ENCODE results near the gene PBLD. TPM values are rescaled to one million over a fixed set of nuclear protein-coding genes. Genes with fewer than 3 reads are reported as not detected.

PBLD gene
- total RNA-seq, 4 donors from 2014 or later, result 5.0 to 12.3 (median 6.4) TPM

- 55 to 70% methylated on average over 2 of the region's 2 CpGs for WGBS, 2 donors
- peaks cover 19 to 34% of the 10 kb centered on the region in 2 donors for H3K36me3 ChIP-seq
Measured at GRCh38 chr10:68348265-68348741, 15.6 kb upstream of the PBLD start.

GRCh38 chr10:68346774-68347173 lies 14.0 kb upstream of the PBLD start:
- H3K4me3 ChIP-seq (replicated peaks in 1 of 3), result no peak overlapping the region
- H3K36me3 ChIP-seq, result peaks cover 19 to 38% of the 10 kb centered on the region in 2 donors
- intact Hi-C loops (cut with DNase I), result no loop called here
- no peaks in the 10 kb centered on the region for H3K9me3 ChIP-seq
- no peak overlapping the region for H3K27ac ChIP-seq
- no peak for TF ChIP-seq CTCF (IDR thresholded peaks at IDR 0.05)
- no peak for TF ChIP-seq POLR2A (IDR thresholded peaks at IDR 0.05)
- no peaks in the 10 kb centered on the region for H3K27me3 ChIP-seq
- H3K4me1 ChIP-seq, result no peaks in the 10 kb centered on the region
- WGBS, 2 donors, result 90 to 95% methylated on average over 4 of the region's 4 CpGs
- DNase-seq, result no peak

More at GRCh38 chr10:68348265-68348741, 15.6 kb upstream of the PBLD start:
- TF ChIP-seq POLR2A (IDR thresholded peaks at IDR 0.05), result no peak
- TF ChIP-seq CTCF (IDR thresholded peaks at IDR 0.05), result peak; percentile 19 to 66 (median 46)
- Histone ChIP-seq H3K27me3 (no peaks in the 10 kb centered on the region), H3K4me3 (replicated peaks in 1 of 3) (no peak overlapping the region), H3K27ac (no peak overlapping the region), H3K9me3 (no peaks in the 10 kb centered on the region), H3K4me1 (no peaks in the 10 kb centered on the region)
- peak; percentile 26 to 37 for DNase-seq
- intact Hi-C loops (cut with DNase I), result no loop called here

GRCh38 chr10:68345621-68346020 lies 12.9 kb upstream of the PBLD start:
- DNase-seq, result no peak
- peaks cover 30 to 46% of the 10 kb centered on the region in 2 donors for H3K36me3 ChIP-seq

GRCh38 chr10:68342909-68343516 lies 10.3 kb upstream of the PBLD start:
- DNase-seq, result no peak
- Histone ChIP-seq H3K9me3 (no peaks in the 10 kb centered on the region), H3K27ac (no peak overlapping the region), H3K4me3 (replicated peaks in 1 of 3) (no peak overlapping the region), H3K36me3 (peaks cover 54 to 67% of the 10 kb centered on the region in 2 donors), H3K4me1 (peaks cover 4% of the 10 kb centered on the region in 2 donors), H3K27me3 (no peaks in the 10 kb centered on the region)
- 94 to 95% methylated on average over 3 of the region's 3 CpGs for WGBS, 2 donors
- TF ChIP-seq POLR2A (IDR thresholded peaks at IDR 0.05) (no peak), CTCF (IDR thresholded peaks at IDR 0.05) (no peak)
- intact Hi-C loops (cut with DNase I), result no loop called here

More at GRCh38 chr10:68345621-68346020, 12.9 kb upstream of the PBLD start:
- WGBS, 2 donors, result 93% methylated on average over 4 of the region's 4 CpGs
- no peaks in the 10 kb centered on the region for H3K27me3 ChIP-seq
- no peaks in the 10 kb centered on the region for H3K9me3 ChIP-seq
- no peak overlapping the region for H3K27ac ChIP-seq
- intact Hi-C loops (cut with DNase I), result no loop called here
- no peak overlapping the region for H3K4me3 ChIP-seq (replicated peaks in 1 of 3)
- TF ChIP-seq POLR2A (IDR thresholded peaks at IDR 0.05), result no peak
- TF ChIP-seq CTCF (IDR thresholded peaks at IDR 0.05), result no peak
- no peaks in the 10 kb centered on the region for H3K4me1 ChIP-seq

- H3K27ac ChIP-seq, result no peak overlapping the region
- WGBS, 2 donors, result 97% methylated on average over 8 of the region's 8 CpGs
- H3K4me3 ChIP-seq (replicated peaks in 1 of 3), result no peak overlapping the region
- no peaks in the 10 kb centered on the region for H3K27me3 ChIP-seq
- no peak for DNase-seq
- intact Hi-C loops (cut with DNase I), result no loop called here
- H3K36me3 ChIP-seq, result peaks cover 50 to 64% of the 10 kb centered on the region in 2 donors
- H3K4me1 ChIP-seq, result peaks cover 28 to 29% of the 10 kb centered on the region in 2 donors
- H3K9me3 ChIP-seq, result no peaks in the 10 kb centered on the region
- TF ChIP-seq POLR2A (IDR thresholded peaks at IDR 0.05) (no peak), CTCF (IDR thresholded peaks at IDR 0.05) (no peak)
Measured at GRCh38 chr10:68340358-68341080, 7.8 kb upstream of the PBLD start.
